Sigmoid colon (tissue), 4 donors: ENCODE data around the gene ELP4.

Experiments
- CTCF ChIP-seq, 4 experiments: fragments of 450-650 bp in 3 of 4; fragments of 200-600 bp in 1 of 4; IDR thresholded peaks; one replicate each; pipeline ENCODE4 v1.5.1; 2016 to 2019; ENCODE audit warnings: antibody characterized with exemption in 4 of 4, mild to moderate bottlenecking in 3 of 4, moderate library complexity in 2 of 4
- EP300 ChIP-seq, 4 donors: sonication (generic); formaldehyde crosslinking; IDR thresholded peaks; one replicate each; pipeline ENCODE4 v1.6.1; 2017; ENCODE audit warnings: antibody characterized with exemption in 4 of 4
- POLR2A ChIP-seq, 2 donors: fragments of 450-650 bp; IDR thresholded peaks; one replicate each; pipeline ENCODE4 v1.6.1; 2016; ENCODE audit warnings: antibody characterized with exemption in 2 of 2, mild to moderate bottlenecking in 2 of 2, moderate library complexity in 2 of 2
- POLR2AphosphoS5 ChIP-seq, 4 donors: sonication (generic); formaldehyde crosslinking; IDR thresholded peaks; one replicate each; pipeline ENCODE4 v1.6.1; 2017; ENCODE audit warnings: antibody characterized with exemption in 4 of 4

- no peak for TF ChIP-seq EP300 (IDR thresholded peaks at IDR 0.05)
- no peak for TF ChIP-seq CTCF (IDR thresholded peaks at IDR 0.05)
- TF ChIP-seq POLR2A (IDR thresholded peaks at IDR 0.05), result no peak
- TF ChIP-seq POLR2AphosphoS5 (IDR thresholded peaks at IDR 0.05), result no peak
Observed at GRCh38 chr11:31830406-31830805, 320.8 kb downstream of the ELP4 start.
